Mesothelial cell of epicardium (in vitro differentiated cells): ENCODE measurements around the gene ZNF83. TPM values are rescaled to one million over a fixed set of nuclear protein-coding genes. Genes with fewer than 3 reads are reported as not detected.
"Not testable (repeated sequence)": the region's sequence is repeated elsewhere in the genome, so short reads cannot be mapped to it uniquely, and the experiment has no call there.

Experiments
- DNase-seq, 2 experiments: peaks; one replicate each; pipeline ENCODE4 v3.0.0; 2021; ENCODE audit warnings: low spot score in 2 of 2; ENCODE audit not compliant: unreplicated experiment in 2 of 2
- H3K27ac Mint-ChIP-seq: 2 replicates; pipeline ENCODE4 v1.8.0; 2021; ENCODE audit warnings: mixed read lengths
- H3K27me3 Mint-ChIP-seq: 2 replicates; pipeline ENCODE4 v1.8.0; 2021; ENCODE audit warnings: low read depth, mixed read lengths
- H3K36me3 Mint-ChIP-seq: 2 replicates; pipeline ENCODE4 v1.8.0; 2021; ENCODE audit warnings: mixed read lengths
- H3K4me1 Mint-ChIP-seq: 2 replicates; pipeline ENCODE4 v1.8.0; 2021; ENCODE audit warnings: mixed read lengths
- H3K4me3 Mint-ChIP-seq: 2 replicates; pipeline ENCODE4 v1.8.0; 2021; ENCODE audit warnings: mild to moderate bottlenecking, moderate library complexity, mixed read lengths
- H3K9me3 Mint-ChIP-seq: 2 replicates; pipeline ENCODE4 v1.8.0; 2021; ENCODE audit warnings: mixed read lengths
- CTCF ChIP-seq: fragments of 200-600 bp; sonication (generic); IDR thresholded peaks from one replicate; pipeline ENCODE4 v1.5.0; 2021; ENCODE audit warnings: antibody characterized with exemption; ENCODE audit not compliant: unreplicated experiment
- total RNA-seq: library from RNA; stranded (reverse); gene quantifications from 3 replicates; pipeline ENCODE4 v1.2.1, GENCODE V29; 2021

Gene ZNF83
- total RNA-seq, 1 donor from 2014 or later: 143 TPM

GRCh38 chr19:52600639-52601024 is 37.5 kb downstream of the ZNF83 start:
- peaks cover 15% of the 10 kb centered on the region for H3K9me3 Mint-ChIP-seq
- H3K4me1 Mint-ChIP-seq: peaks cover 33% of the 10 kb centered on the region
- peak overlapping the region; percentile 78 for H3K27ac Mint-ChIP-seq
- peak overlapping the region; percentile 82 for H3K4me3 Mint-ChIP-seq
- no peak for DNase-seq
- no peak for TF ChIP-seq CTCF
- H3K36me3 Mint-ChIP-seq: peaks cover 28% of the 10 kb centered on the region
- H3K27me3 Mint-ChIP-seq: no peaks in the 10 kb centered on the region

- H3K27me3 Mint-ChIP-seq: no peaks in the 10 kb centered on the region
- DNase-seq: no peak
- H3K4me3 Mint-ChIP-seq: no peak overlapping the region
- no peak for TF ChIP-seq CTCF
- peaks cover 15% of the 10 kb centered on the region for H3K9me3 Mint-ChIP-seq
- H3K27ac Mint-ChIP-seq: peak overlapping the region; percentile 82
- H3K36me3 Mint-ChIP-seq: peaks cover 25% of the 10 kb centered on the region
- peaks cover 30% of the 10 kb centered on the region for H3K4me1 Mint-ChIP-seq
Measured at GRCh38 chr19:52599241-52599640, 38.9 kb downstream of the ZNF83 start.

GRCh38 chr19:52593441-52593840 is 44.7 kb downstream of the ZNF83 start:
- not testable (repeated sequence) for H3K4me1 Mint-ChIP-seq, H3K27me3 Mint-ChIP-seq, H3K27ac Mint-ChIP-seq, H3K4me3 Mint-ChIP-seq, DNase-seq
- Mint-ChIP-seq H3K9me3 (peaks cover 15% of the 10 kb centered on the region), H3K36me3 (peaks cover 31% of the 10 kb centered on the region)

GRCh38 chr19:52592301-52592700 is 45.9 kb downstream of the ZNF83 start:
- H3K27me3 Mint-ChIP-seq: no peaks in the 10 kb centered on the region
- no peak for DNase-seq
- H3K9me3 Mint-ChIP-seq: peaks cover 12% of the 10 kb centered on the region
- H3K36me3 Mint-ChIP-seq: peaks cover 29% of the 10 kb centered on the region
- no peak for TF ChIP-seq CTCF
- no peaks in the 10 kb centered on the region for H3K4me1 Mint-ChIP-seq
- H3K27ac Mint-ChIP-seq: no peak overlapping the region
- no peak overlapping the region for H3K4me3 Mint-ChIP-seq

GRCh38 chr19:52590728-52591127 is 47.4 kb downstream of the ZNF83 start:
- no peak for DNase-seq
- TF ChIP-seq CTCF: no peak
- Mint-ChIP-seq H3K27me3 (no peaks in the 10 kb centered on the region), H3K27ac (no peak overlapping the region), H3K4me3 (no peak overlapping the region), H3K4me1 (no peaks in the 10 kb centered on the region), H3K36me3 (peaks cover 23% of the 10 kb centered on the region), H3K9me3 (no peaks in the 10 kb centered on the region)

- H3K9me3 Mint-ChIP-seq: peaks cover 19% of the 10 kb centered on the region
- no peaks in the 10 kb centered on the region for H3K27me3 Mint-ChIP-seq
- H3K4me3 Mint-ChIP-seq: no peak overlapping the region
- DNase-seq: no peak
- H3K27ac Mint-ChIP-seq: no peak overlapping the region
- H3K4me1 Mint-ChIP-seq: no peaks in the 10 kb centered on the region
- peaks cover 52% of the 10 kb centered on the region for H3K36me3 Mint-ChIP-seq
- no peak for TF ChIP-seq CTCF
Measured at GRCh38 chr19:52585604-52586003, 52.6 kb downstream of the ZNF83 start.
